ENCODE data around the gene CBFB.
"Not testable (repeated sequence)": the region's sequence is repeated elsewhere in the genome, so short reads cannot be mapped to it uniquely, and the experiment has no call there.

The CBFB gene

GRCh38 chr16:67017421-67017750 is 11.6 kb upstream of the CBFB start:
- DNase-seq, result no peak

- peak; percentile 73 for DNase-seq
Observed at GRCh38 chr16:67017810-67018488, 11.0 kb upstream of the CBFB start.

DNA sequence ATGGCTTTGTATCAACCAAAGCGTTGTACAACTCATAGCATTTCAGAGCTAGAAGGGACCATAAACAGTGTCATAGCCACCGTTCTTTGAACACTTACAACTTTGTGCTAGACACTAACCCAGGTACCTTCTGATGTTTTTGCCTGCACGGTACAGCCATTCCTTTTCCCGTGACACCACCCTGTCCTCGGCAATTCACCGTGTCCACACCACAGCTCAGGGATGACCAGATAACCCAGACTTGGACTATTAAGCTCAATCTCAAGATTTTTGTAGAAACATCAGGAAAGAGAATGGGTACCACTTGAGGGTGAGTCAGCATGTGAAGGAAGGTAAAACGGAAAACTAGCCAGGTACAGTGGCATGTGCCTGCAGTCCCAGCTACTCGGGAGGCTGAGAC is 9.8 kb upstream of the CBFB start:
- DNase-seq, result no peak

- DNase-seq, result no peak
Observed at GRCh38 chr16:67021321-67021720, 7.6 kb upstream of the CBFB start.

DNA sequence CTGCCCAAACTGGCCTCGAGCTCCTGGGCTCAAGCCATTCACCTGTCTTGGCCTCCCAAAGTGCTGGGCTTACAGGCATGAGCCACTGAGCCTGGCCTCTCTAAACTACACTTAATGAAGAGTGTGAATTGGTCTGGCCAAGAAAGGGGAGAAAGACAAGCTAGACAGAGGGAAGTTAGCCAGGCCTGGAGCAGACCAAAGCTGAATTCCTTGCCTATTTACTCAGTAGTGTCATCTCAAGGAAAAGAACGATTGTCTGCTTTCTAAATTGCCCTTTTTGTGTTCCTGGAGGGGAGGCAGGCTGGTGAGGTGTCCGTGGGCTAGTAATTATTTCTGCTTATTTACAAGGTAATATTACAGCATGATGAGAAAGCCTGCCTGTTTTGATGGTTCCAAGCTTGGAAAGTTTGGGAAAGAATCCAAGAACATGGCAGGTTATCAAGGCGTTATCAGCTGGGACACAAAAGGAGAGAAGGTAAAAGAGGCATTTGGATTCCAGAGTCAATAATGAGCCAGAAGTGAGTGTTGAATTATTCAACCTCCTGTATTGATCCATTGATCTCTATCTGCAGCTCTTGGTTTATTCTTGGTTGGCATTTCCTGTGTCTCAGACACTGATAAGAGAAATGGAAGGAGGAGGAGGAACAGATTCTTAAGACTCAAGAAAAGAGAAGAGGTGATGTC is 6.3 kb upstream of the CBFB start:
- DNase-seq, result no peak

- DNase-seq, result no peak
Observed at GRCh38 chr16:67023689-67024088, 5.3 kb upstream of the CBFB start.

DNA sequence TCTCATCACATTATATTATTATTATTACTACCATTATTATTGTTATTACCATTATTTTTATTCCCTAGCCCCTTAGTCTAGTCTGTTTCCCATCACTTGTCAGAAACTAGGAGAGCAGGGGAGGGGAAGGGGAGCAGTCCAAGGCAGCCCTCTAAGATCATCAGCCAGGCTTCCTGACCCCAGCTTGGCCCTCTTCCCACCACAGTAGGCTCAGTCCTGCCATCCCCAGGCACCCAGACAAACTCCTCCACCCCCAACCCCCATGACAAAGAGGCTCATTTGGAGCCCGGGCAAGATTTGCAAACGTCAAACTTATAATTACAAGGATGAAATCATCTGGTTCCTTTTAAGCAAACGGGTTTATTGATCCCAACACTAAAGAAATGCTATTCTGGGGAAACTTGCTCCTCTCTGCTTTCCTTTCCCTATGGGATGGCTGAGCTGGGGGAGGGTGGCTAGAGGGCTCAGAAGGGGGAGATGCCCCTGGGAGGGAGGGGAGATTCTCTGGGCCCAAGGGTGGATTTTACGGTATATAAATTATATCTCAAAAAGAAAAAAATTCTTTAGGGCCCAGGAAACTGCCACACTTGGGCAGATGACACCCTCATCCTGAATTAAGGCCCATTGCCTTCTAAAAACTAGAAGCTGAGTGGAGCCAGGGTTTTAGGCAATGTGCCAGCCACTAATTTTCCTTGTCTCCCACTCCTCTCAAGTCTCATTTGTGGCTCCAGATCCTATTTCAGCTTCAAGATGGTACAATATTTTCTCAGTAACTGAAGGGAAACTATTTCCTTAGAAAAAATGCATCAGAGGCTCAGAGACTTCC is 4.4 kb upstream of the CBFB start:
- DNase-seq, result no peak

DNA sequence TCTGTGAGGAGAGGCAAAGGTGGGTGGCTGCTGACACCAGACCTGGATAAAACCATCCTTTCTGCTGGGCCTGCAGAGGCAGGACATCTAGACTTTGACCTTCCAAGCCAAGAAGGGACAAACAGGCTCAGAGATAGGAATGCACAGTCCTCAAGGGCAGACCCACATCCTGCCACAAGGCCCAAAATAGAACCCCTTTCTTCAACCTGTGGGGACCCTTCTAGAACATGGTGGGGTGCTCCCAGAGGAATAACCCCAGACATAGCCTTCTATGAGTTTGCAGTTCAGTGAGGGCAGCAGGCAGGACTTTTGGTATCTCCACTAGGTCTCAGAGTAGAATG is 3.8 kb upstream of the CBFB start:
- no peak for DNase-seq

- DNase-seq, result no peak
Observed at GRCh38 chr16:67026570-67026969, 2.4 kb upstream of the CBFB start.

DNA sequence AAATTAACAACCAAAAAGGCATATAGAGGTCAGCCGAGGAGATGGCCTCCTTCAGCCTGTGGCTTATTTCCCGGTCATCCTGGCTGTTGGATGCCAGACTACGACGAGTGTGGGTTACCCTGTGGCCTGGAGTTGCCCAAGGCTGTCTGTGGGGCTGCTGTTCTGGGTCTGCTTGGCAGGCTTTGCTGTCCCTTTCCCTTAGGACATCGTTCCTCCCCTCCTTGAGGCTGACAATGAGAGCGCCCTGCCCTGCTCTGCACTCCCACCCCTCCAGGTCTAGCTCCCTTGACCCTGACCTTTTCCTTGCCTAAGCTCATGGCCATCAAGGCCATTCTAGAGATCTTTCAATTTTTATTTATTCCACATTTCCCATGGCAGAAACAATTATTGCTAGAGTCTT is 1.9 kb upstream of the CBFB start:
- DNase-seq, result no peak

GRCh38 chr16:67028167-67028695 is 718 bp upstream of the CBFB start:
- DNase-seq, result no peak

DNA sequence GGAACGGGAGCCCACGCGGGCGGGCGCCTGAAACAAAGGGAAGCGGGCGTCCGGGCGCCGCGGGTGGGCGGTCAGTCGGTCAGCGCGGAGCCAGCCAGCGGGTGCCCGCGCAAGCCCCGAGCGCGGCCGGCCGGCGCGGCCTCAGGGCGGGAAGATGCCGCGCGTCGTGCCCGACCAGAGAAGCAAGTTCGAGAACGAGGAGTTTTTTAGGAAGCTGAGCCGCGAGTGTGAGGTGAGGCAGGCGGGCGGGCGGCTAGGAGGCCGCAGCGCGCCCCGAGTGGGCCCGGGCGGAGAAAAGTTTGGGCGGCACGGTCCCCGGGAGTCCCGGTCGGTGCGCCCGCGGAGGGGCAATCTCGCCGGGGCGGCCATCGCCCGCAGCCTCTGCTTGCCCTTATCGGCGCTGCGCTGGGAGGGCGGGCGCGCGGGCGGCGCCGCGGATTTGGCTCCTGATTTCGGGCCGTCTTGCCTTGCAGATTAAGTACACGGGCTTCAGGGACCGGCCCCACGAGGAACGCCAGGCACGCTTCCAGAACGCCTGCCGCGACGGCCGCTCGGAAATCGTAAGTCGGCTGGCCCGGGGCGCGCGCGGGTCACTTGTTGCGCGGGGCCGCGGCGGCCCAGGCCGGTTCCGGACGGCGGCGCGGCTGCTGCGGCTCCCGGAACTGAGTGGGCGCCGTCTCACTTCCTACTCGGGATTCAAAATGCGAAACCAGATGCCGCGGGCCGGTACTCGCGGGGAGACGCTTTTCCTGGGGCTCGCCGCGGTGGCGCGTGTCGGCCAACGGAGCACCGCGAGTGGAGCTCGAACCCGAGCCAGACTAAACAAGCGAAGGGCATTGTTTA is 526 bp downstream of the CBFB start:
- peak; percentile 79 for DNase-seq

DNA sequence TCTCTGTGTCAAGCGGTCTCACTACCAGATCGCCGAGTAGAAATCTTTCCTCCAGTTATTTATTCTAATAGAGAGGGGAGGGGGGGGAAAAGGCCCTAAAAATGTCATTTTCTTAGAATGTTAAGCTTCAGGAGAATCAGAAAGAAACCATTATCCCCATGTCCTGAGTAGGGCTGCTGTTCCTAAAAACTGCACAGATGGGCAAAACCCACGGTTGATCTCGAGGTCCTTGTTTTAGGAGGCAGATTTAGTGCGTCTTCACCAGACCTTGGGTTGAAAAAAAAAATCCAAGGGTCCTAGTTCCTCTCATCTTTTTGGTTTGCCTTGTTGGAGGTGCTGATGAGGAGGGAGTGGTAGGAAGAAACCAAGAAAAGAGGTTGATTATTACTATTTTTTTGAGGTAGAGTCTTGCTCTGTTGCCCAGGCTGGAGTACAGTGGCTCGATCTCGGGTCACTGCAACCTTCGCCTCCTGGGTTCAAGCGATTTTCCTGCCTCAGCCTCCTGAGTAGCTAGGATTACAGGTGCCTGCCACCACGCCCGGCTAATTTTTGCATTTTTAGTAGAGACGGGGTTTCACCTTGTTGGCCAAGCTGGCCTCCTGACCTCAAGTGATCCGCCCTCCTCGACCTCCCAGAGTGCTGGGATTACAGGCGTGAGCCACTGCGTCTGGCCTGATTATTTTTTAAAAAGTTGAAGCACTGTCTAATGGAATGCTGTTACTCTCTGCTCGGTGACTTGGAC is 1.4 kb downstream of the CBFB start:
- no peak for DNase-seq

DNA sequence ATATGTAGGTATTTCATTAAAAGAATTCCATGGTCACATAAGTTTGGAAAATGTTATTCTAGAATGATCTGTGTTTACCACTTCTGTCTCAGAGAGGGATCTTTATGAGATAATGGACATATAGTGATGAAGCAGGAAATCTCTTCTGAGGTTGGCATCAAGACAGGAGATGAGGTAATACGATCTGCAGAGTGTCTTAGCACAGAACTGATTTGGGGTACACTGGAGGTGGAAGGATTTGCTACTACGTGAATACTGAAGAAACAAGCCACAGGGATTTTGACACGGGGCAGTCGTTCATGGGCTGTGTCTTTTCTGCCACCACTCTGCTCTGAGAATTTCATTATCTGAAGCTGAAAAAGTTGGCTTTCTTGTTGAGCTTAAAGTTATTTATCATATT is 5.5 kb downstream of the CBFB start:
- DNase-seq, result no peak

- DNase-seq, result no peak
Observed at GRCh38 chr16:67035364-67035763, 6.4 kb downstream of the CBFB start.

DNA sequence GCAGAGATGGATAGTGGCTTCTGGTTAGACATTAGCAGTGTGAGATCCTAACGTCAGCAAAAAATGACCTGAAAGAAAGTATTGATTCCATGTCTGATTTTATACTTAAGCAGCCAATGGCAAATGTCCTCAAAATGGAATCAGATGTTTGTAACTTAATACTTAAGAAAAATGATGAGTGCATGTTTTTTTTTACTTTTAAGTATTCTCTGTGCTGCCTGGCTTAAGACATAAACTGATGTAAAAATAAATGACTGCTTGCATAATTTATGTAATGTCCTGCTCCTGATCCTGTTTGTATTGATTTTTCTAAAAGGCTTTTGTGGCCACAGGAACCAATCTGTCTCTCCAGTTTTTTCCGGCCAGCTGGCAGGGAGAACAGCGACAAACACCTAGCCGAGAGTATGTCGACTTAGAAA is 7.4 kb downstream of the CBFB start:
- no peak for DNase-seq

DNA sequence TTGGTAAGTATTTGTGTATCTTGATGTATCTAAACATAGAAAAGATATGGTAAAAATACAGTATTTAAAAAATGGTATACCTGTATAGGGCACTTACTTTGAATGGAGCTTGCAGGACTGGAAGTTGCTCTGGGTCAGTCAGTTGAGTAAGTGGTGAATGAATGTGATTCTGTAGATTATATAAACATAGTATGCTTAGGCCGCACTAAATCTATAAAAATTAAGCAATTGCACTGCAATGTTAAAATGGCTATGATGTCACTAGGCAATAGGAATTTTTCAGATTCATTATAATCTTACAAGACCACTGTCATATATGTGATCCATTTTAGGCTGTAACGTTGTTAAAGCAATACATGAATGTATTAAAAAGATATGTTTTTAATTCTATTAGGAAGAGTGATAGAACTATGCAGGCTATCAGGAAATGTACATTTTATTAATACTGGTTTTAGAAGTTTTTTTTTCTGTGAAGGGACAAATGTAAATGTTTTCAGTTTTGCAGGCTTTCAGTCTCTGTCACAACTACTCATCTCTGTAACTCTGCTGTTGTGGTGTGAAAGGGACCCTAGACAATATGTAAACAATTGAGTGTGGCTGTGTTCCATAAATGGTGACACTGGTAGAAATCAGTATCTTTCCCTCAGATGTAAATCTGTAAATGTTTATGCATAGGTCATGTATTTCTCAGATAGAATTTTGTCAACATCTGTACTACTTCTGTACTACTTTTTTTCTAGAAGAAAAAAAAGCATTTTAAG is 10.5 kb downstream of the CBFB start:
- no peak for DNase-seq

GRCh38 chr16:67040166-67040565 is 11.2 kb downstream of the CBFB start:
- peak; percentile 16 for DNase-seq

DNA sequence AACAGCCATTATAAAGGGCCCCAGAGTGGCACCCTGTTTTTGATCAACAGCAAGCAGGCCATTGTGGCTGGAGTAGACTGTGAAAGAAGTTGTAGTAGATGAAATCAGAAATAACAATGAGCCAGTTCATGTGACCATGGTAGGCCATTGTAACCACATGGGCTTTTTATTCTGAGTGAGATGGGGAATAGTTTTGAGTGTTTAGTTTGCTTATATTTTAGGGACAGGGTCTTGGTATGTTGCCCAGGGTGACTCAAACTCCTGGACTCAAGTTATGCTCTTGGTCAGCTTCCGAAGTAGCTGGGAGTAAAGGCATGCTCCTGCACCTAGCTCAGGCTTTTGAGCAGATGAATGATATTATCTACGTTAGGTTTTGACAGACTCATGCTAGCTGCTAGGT is 12.0 kb downstream of the CBFB start:
- no peak for DNase-seq

DNA sequence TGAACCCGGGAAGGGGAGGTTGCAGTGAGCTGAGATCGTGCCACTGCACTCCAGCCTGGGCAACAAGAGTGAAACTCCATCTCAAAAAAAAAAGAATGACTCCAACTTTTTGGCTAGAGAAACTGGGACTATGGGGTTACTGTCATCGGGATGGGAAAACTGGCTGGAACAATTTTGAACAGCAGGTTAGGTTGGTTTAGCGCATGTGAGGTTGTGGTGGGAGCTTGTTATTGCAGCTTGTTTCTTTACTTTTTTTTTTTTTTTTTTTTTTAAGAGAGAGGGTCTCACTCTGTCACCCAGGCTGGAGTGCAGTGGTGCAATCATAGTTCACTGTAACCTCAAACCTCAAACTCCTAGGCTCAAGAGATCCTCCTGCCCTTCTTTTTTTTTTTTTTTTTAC is 12.6 kb downstream of the CBFB start:
- not testable (repeated sequence) for DNase-seq

DNA sequence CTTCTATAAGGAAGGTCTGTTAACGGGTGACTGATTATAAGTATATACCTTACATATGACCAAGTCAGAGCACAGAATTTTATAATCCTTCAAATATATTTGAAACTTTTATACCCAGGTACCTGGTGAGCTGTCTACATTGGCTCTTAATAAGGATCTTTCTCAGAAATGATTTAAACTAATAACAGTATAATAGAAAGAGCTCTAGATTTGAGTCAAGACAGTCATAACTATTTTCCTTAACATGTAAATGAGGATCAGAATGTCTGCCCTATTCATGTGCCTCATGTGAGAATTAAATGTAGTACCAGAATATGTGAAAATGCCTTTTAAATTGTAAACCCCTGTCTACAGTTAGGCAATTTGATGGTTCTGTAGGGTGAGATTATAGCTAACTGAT is 14.5 kb downstream of the CBFB start:
- no peak for DNase-seq

DNA sequence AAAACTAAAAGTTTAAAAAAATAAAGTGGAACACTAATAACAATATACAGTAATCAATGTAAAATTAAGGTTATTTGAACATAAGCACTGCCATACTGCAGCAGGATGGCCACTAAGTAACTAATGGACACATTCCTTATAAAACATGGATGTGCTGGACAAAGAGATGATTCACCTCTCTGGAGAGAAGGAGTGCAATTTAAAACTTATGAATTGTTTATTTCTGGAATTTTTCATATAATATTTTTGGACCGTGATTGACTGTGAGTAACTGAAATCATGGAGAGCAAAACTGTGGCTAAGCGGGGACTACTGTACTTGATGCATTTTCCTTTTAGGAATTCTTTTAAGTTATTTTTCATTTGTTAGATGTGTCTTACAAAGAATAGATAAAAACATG is 21.8 kb downstream of the CBFB start:
- no peak for DNase-seq
